Endothelial cell of umbilical vein (primary cell): ENCODE data around the gene TEAD2. TPM values are rescaled to one million over a fixed set of nuclear protein-coding genes. Genes with fewer than 3 reads are reported as not detected.

Source experiments
- BruUV-seq: library from RNA; stranded (reverse); fragments of 400-500 nt; replicated peaks from 2 replicates; lab custom pipeline; 2021; lab: Mats Ljungman, UMichigan
- CTCF ChIA-PET: fragments of 300-600, 350-600 bp; sonication (Branson Sonifier 250); formaldehyde crosslinking; loops from one replicate; lab custom pipeline; 2021; ENCODE audit warnings: antibody characterized with exemption, inconsistent platforms; lab: Charles Lee
- POLR2A ChIA-PET: fragments of 300-600, 350-600 bp; sonication (Branson Sonifier 250); formaldehyde crosslinking; loops from one replicate; lab custom pipeline; 2021; ENCODE audit warnings: antibody characterized with exemption, inconsistent platforms; lab: Charles Lee
- DNase-seq: peaks from one replicate; pipeline ENCODE4 v3.0.0-alpha.2; 2011; ENCODE audit warnings: low read depth, low spot score
- FAIRE-seq: peaks from 2 replicates; lab custom pipeline; 2011; peaks lifted over from hg19 to GRCh38; lab: Jason Lieb, UNC
- H2AFZ ChIP-seq: 2 replicates; pipeline ENCODE4 v1.6.0; 2012; ENCODE audit warnings: low read depth, low read length, control low read depth, inconsistent platforms
- H3K27ac ChIP-seq: 2 replicates; pipeline ENCODE4 v1.5.1; 2011; ENCODE audit warnings: low read depth, mild to moderate bottlenecking, control low read depth, low read length, moderate library complexity; ENCODE audit not compliant: insufficient read depth
- H3K27me3 ChIP-seq, 2 experiments: 2 replicates each; pipeline versions ENCODE4 v1.6.0 to v1.6.1; 2011; ENCODE audit warnings: low read length in 2 of 2, mixed read lengths in 1 of 2; ENCODE audit not compliant: control insufficient read depth in 2 of 2, insufficient read depth in 2 of 2
- H3K36me3 ChIP-seq, 2 experiments: 2 replicates in 1 of 2; 3 replicates in 1 of 2; pipeline ENCODE4 v1.5.1; 2011; ENCODE audit warnings: low read length in 2 of 2, mild to moderate bottlenecking in 1 of 2, moderate library complexity in 1 of 2; ENCODE audit not compliant: control insufficient read depth in 2 of 2, insufficient read depth in 2 of 2; ENCODE audit errors: extremely low read depth in 1 of 2
- H3K4me1 ChIP-seq: 3 replicates; pipeline ENCODE4 v1.5.1; 2011; ENCODE audit warnings: mild to moderate bottlenecking, low read length; ENCODE audit not compliant: control insufficient read depth, insufficient read depth; ENCODE audit errors: extremely low read depth
- H3K4me2 ChIP-seq: 2 replicates; pipeline ENCODE4 v1.6.1; 2011; ENCODE audit warnings: low read length, control low read depth, mixed read lengths; ENCODE audit not compliant: insufficient read depth
- H3K4me3 ChIP-seq, 3 experiments: fragments of 200-600 bp in 1 of 3; sonication (generic), shearing (Covaris generic) in 1 of 3; replicated peaks in 1 of 3; 2 replicates each; pipeline ENCODE4 v1.5.1; 2011 to 2016; ENCODE audit warnings: control low read depth in 3 of 3, low read length in 3 of 3, mild to moderate bottlenecking in 2 of 3, inconsistent platforms in 1 of 3, low read depth in 1 of 3, moderate library complexity in 1 of 3; ENCODE audit not compliant: insufficient read depth in 1 of 3
- H3K79me2 ChIP-seq: 2 replicates; pipeline ENCODE4 v1.6.0; 2012; ENCODE audit warnings: low read length, inconsistent platforms; ENCODE audit not compliant: control insufficient read depth, insufficient read depth
- H3K9ac ChIP-seq: replicated peaks from 2 replicates; pipeline ENCODE3; 2011; ENCODE audit warnings: low read length, control low read depth; ENCODE audit not compliant: insufficient read depth; ENCODE audit errors: extremely low read depth
- H3K9me1 ChIP-seq: replicated peaks from 3 replicates; pipeline ENCODE4 v1.6.0; 2011; ENCODE audit warnings: mild to moderate bottlenecking, low read length; ENCODE audit not compliant: control insufficient read depth, insufficient read depth; ENCODE audit errors: extremely low read depth
- H3K9me3 ChIP-seq: replicated peaks from 2 replicates; pipeline ENCODE4 v1.5.1; 2012; ENCODE audit warnings: low read length, inconsistent platforms; ENCODE audit not compliant: control insufficient read depth, insufficient read depth
- H4K20me1 ChIP-seq: replicated peaks from 2 replicates; pipeline ENCODE3; 2011; ENCODE audit warnings: mild to moderate bottlenecking, low read length; ENCODE audit not compliant: control insufficient read depth, insufficient read depth; ENCODE audit errors: extremely low read depth
- EZH2 ChIP-seq: IDR thresholded peaks from 2 replicates; pipeline ENCODE4 v1.6.1; 2012; ENCODE audit warnings: borderline replicate concordance, low read depth, mild to moderate bottlenecking, moderate library complexity, low read length, inconsistent platforms; ENCODE audit not compliant: severe bottlenecking
- FOS ChIP-seq: IDR thresholded peaks from 2 replicates; pipeline ENCODE4 v1.6.1; 2011; ENCODE audit warnings: mild to moderate bottlenecking, low read length, moderate library complexity, borderline replicate concordance; ENCODE audit not compliant: insufficient read depth
- GATA2 ChIP-seq: IDR thresholded peaks from 2 replicates; pipeline ENCODE4 v1.7.0; 2011; ENCODE audit warnings: low read depth, mild to moderate bottlenecking, moderate library complexity, mixed read lengths, low read length; ENCODE audit not compliant: insufficient read length, insufficient read depth
- JUN ChIP-seq: IDR thresholded peaks from 2 replicates; pipeline ENCODE4 v1.6.1; 2011; ENCODE audit warnings: borderline replicate concordance, low read depth; ENCODE audit not compliant: insufficient read length, insufficient read depth
- MYC ChIP-seq: IDR thresholded peaks from one replicate; pipeline ENCODE4 v1.6.1; 2011; ENCODE audit warnings: mild to moderate bottlenecking, low read depth, low read length
- POLR2AphosphoS5 ChIP-seq: IDR thresholded peaks from 2 replicates; pipeline ENCODE4 v1.6.1; 2012; ENCODE audit warnings: low read depth, mild to moderate bottlenecking, control low read depth, low read length, moderate library complexity; ENCODE audit not compliant: insufficient read depth
- dilution Hi-C: fragments of 300-500 bp; cut with MboI; formaldehyde crosslinking; loops from one replicate; pipeline ENCODE4 v1.15.0; 2019; ENCODE audit warnings: low sequenced_read_pairs; ENCODE audit not compliant: extremely low pct_ligation_motif_present
- intact Hi-C: fragments of 100-400 bp; cut with micrococcal nuclease; formaldehyde crosslinking; loops from one replicate; pipeline ENCODE4 v1.10.0; 2022
- polyA plus RNA-seq, 4 experiments: library from polyadenylated mRNA; depleted of rRNA in 3 of 4; stranded (reverse) in 3 of 4; unstranded in 1 of 4; fragments of >200 nt; gene quantifications; 2 replicates each; pipeline versions ENCODE4 v1.2.1 to v1.2.3, GENCODE V29; 2011 to 2012; ENCODE audit warnings: missing spikeins in 1 of 4
- total RNA-seq: library from RNA; stranded (reverse); gene quantifications from 2 replicates; pipeline ENCODE4 v1.2.3, GENCODE V29; 2021
- TF ChIP-seq, protein P1 (sequence below), 2 donors: IDR thresholded peaks; 1 replicate in 1 of 2; 2 replicates in 1 of 2; pipeline ENCODE4 v1.5.1; 2011; ENCODE audit warnings: low read length in 2 of 2, mild to moderate bottlenecking in 2 of 2, moderate library complexity in 2 of 2, control low read depth in 1 of 2, inconsistent platforms in 1 of 2, low read depth in 1 of 2; ENCODE audit not compliant: insufficient read depth in 1 of 2; ENCODE audit errors: extremely low read depth in 1 of 2
- TF ChIP-seq, protein P2 (sequence below): IDR thresholded peaks from 2 replicates; pipeline ENCODE4 v1.6.1; 2011; ENCODE audit not compliant: insufficient read depth, insufficient read length

TEAD2 gene
- total and polyA plus RNA-seq, 2 donors (not counting 3 experiments of a cell fraction or from before 2014, with no cell fraction given), result 60.9 to 89.4 TPM

DNA sequence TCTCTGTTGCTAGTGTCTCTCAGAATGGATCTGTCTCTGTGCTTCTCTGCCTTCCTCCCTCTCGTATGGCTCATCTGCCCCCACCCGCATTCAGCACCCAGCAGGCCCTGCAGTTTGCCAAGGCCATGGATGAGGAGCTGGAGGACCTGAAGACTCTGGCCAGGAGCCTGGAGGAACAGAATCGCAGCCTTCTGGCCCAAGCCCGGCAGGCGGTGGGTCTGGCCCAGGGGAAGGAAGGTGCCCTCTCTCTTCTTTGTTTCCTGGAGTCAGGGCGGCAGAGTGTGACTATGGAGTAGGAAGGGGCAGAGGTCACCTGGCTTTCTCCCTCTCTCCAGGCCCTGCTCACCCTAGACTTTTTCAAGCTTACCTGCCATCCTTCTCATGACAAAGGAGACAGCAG lies 36.7 kb upstream of the TEAD2 start:
- Histone ChIP-seq H3K4me1 (no peaks in the 10 kb centered on the region), H3K9ac (no peak overlapping the region), H3K4me3 (no peak overlapping the region), H3K27ac (no peak overlapping the region), H2AFZ (no peak overlapping the region), H3K36me3 (no peaks in the 10 kb centered on the region), H3K9me3 (no peaks in the 10 kb centered on the region), H3K4me2 (no peak overlapping the region), H4K20me1 (no peaks in the 10 kb centered on the region), H3K79me2 (no peaks in the 10 kb centered on the region), H3K9me1 (no peaks in the 10 kb centered on the region), H3K27me3 (no peaks in the 10 kb centered on the region)
- no peak for DNase-seq
- ChIA-PET POLR2A (no interaction called here), CTCF (no interaction called here)
- FAIRE-seq, result no peak
- intact Hi-C loops, result no loop called here
- dilution Hi-C loops, result no loop called here
- no TSS peak for BruUV-seq
- TF ChIP-seq EZH2 (no peak), FOS (no peak), GATA2 (no peak), JUN (no peak), POLR2AphosphoS5 (no peak), MYC (no peak)
- TF ChIP-seq, protein P1, sequence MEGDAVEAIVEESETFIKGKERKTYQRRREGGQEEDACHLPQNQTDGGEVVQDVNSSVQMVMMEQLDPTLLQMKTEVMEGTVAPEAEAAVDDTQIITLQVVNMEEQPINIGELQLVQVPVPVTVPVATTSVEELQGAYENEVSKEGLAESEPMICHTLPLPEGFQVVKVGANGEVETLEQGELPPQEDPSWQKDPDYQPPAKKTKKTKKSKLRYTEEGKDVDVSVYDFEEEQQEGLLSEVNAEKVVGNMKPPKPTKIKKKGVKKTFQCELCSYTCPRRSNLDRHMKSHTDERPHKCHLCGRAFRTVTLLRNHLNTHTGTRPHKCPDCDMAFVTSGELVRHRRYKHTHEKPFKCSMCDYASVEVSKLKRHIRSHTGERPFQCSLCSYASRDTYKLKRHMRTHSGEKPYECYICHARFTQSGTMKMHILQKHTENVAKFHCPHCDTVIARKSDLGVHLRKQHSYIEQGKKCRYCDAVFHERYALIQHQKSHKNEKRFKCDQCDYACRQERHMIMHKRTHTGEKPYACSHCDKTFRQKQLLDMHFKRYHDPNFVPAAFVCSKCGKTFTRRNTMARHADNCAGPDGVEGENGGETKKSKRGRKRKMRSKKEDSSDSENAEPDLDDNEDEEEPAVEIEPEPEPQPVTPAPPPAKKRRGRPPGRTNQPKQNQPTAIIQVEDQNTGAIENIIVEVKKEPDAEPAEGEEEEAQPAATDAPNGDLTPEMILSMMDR (IDR thresholded peaks at IDR 0.05; ENCODE audit: extremely low read depth in 1 of 2, insufficient read depth in 1 of 2, low read depth in 1 of 2, low read length in 2 of 2), result no peak
- TF ChIP-seq, protein P2, sequence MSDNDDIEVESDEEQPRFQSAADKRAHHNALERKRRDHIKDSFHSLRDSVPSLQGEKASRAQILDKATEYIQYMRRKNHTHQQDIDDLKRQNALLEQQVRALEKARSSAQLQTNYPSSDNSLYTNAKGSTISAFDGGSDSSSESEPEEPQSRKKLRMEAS, result no peak
